DMS153 treated with DMSO at 0.1 percent for 48 hours (cell line): Measurements from ENCODE around the gene ALDH4A1.
"Not testable (repeated sequence)": the region's sequence is repeated elsewhere in the genome, so short reads cannot be mapped to it uniquely, and the experiment has no call there.

Experiments used
- DNase-seq: peaks from one replicate; lab custom pipeline; 2025; ENCODE audit not compliant: unreplicated experiment; lab: John Stamatoyannopoulos, UW

The ALDH4A1 gene

GRCh38 chr1:18879215-18879790 lies 23.1 kb downstream of the ALDH4A1 start:
- DNase-seq = no peak

DNA sequence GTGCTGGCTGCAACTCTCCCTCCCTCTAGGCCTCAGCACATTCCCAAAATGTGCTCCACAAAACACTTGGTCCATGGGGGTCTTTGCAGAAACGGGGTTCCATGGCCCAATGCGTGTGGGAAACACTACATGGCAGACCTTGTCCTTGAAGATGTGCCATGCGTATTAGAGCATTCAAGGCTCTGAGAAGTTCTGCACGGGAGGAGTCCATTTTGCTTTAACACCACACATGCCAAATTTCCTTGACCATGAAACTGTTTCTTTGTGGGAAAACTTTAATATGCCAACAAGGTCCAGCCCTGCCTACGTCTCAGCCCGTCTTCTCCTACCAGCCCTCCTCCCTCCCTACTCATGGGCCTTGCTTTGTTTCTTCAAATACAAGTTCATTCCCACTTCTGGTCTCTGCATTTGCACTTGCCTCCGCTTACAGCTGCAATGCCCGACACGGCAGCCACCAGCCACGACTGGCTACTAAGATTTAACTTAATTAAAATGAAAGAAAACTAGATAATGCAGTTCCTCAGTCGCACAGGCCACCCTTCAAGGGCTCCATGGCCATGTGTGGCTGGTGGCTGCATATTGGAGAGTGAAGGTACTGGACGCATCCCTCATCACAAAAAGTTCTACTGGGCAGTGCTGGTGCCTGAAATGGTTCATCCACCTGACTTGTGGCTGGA lies 23.7 kb downstream of the ALDH4A1 start:
- DNase-seq = no peak

DNA sequence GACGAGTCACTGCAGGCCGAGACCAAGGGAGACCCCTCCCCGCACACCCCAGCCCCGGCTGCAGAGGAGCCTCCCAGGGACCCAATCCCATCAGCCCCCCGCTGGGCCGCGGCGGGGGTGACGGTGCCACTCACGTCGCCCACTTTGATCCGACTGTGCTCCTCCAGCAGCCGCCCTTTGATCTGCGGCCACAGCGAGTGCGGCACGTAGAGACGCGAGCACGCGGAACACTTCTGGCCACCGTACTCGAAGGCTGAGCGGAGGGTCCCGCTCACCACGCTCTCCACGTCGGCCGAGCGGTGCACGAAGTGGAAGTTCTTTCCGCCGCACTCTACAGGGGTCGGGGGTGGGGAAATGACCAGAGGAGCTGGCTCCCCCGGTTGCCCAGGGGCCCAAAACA lies 25.1 kb downstream of the ALDH4A1 start:
- no peak for DNase-seq

- no peak for DNase-seq
Measured at GRCh38 chr1:18876210-18876609, 26.1 kb downstream of the ALDH4A1 start.

DNA sequence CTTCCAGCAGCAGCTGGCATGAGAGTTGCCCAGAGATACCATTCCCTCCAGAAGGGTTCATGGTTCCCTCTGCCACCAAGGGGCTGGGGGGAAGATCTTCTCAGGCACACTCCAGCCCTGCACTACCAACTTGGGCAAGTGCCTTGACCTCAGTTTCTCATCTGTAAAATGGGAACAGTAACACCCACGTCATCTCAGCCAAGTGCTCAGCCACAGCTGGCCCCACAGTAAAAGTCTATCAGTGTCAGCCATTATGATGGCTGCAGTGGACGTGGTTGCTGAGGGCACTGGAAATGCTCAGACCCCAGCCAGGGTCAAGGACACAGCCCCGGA lies 26.6 kb downstream of the ALDH4A1 start:
- no peak for DNase-seq

DNA sequence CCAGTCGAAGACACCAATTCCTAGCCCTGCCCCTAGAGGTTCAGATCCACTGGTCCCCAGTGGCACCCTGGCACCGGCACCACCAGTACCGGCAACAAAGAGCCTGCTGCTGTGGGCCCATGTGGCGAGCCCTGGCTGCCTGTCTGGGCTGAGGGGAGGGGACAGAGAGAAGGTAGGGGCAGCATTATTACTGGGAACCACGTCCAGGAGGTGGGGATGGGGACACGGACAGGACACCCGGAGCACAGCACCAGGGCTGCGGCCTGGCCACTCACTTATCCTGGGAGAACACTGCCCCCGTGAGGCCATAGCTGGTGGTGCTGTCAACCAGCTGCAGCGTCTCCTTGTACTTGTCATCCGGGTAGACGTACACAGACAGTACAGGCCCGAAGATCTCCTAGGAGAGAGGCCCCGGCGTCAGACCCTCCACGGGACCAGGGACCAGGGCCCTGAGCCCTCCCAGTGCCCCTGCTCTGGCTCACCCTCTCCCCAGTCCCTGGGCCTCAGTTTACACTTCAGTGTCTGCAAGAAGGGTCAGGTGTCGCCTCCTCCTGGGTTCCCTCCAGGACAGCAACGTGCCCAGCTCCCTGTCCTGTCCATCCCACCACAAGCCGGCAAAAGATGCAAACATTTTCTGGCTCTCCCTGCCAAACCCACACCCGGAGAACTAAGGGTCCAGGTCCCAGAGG lies 27.1 kb downstream of the ALDH4A1 start:
- DNase-seq = peak; percentile 34

DNA sequence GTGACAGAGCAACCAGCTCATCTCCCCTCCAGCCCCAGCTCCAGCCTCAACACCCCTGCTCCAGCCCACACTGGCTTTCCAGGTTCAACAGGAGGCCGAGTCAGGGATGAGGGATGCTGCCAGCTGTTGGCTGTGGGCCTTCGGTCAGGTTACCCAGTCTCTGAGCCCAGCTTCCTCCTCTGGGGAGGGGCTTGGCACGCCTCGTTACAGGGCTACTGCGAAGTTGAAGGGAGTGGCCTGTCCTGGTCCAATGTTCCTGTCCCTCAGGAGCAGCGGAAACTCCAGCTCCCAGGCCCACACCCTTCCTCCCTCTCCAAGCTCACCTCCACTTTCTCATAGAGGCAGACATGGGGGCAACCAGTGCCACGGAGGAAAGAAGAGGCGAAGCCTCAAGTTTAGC lies 27.8 kb downstream of the ALDH4A1 start:
- no peak for DNase-seq

DNA sequence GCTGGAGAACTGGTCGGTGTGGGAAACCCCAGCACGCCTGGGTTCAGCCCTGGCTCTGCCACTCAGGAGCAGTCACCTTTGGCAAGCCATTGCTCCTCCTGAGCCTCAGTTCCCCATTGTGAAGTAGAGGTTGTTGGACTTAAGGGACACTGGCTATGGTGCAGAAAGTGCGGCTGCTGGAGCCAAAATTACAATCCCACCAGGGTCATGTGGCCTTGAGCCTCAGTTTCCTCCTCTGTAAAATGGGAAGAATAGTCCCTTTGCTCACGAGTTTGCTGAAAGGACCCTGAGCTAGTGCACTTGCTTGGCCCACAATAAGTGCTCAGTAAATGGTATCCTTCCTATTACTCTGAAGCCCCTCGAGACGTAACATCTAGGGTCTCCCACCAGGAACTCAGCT lies 28.3 kb downstream of the ALDH4A1 start:
- DNase-seq = no peak

- no peak for DNase-seq
Measured at GRCh38 chr1:18872071-18872611, 30.2 kb downstream of the ALDH4A1 start.

GRCh38 chr1:18871401-18872070 lies 30.8 kb downstream of the ALDH4A1 start:
- no peak for DNase-seq

DNA sequence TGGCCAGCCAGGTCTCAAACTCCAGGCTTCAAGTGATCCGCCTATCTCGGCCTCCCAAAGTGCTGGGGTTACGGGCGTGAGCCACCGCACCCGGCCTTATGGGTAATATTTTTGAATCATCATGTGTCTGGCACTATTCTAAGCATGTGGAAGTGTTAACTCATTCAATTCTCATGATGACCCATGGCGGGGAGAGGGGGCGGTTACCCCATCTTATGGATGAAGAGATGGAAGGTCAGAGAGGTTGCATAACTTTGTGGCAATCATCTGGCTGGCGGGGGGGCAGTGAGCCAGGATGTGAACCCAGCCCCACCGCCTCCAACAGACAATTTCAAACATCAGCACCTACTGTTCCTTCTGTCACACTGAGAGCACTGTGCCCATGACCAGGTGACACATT lies 31.4 kb downstream of the ALDH4A1 start:
- DNase-seq = no peak

GRCh38 chr1:18870595-18870865 lies 31.8 kb downstream of the ALDH4A1 start:
- DNase-seq = not testable (repeated sequence)

DNA sequence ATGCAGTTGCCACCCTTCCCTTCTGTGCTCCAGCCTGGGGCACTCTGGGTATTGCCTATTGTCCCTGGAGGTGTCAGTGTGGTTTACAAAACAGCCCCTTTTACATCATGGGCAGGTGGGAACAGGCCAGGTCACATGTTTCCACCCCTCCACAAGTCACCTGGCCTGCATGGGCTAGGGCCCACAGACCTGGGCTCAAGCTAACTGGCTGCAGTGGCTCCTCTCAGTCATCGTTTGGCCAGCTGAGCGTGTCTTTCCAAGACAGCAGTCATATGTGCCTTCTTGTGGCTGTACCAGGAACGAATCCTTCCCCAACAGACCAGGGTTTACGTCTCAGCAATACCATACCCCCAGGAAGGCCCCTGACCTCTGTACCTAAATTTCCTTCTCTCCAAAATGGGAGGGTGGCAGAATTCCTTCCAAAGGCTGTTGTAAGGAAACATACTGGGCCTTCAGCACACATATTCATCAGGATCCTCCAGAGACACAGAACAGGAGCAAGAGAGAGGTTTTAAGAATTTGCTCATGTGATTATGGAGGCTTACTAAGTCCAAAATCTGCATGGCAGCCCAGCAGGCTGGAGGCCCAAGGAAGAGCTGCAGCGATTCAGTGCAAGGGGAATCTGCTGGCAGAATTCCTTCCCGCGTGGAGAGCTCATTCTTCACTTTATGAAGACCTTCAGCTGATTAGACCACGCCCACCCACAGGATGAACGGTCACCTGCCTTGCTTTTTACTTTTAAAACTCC lies 32.3 kb downstream of the ALDH4A1 start:
- DNase-seq = no peak

DNA sequence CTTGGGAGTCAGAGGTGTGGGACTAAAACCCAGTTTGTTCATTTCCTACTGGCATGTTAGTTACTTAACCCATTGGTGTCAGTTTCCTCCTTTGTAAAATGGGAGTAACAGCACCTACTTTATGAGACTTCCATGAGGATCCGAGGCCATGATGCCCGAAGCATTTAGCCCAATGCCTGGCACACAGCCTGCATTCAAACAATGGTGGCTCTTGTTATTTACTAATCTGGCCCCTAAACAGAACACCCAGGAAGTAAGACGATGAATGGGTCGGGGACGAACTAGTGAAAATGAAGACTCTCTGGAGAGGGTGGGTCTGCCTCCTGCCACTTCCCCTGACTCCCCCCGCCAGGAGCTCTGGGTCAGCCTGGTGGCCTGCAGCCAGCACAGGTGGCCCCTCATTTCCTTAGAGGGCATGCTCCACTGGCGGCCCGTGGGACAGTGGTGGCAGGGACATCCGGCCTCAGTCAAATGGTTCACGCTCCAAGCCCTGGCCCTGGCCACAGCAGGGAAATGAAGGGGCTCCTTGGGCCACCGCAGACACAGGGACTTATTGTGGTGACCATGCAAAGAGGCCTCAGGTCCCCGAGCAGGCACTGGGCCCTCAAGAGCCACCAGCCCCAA lies 33.4 kb downstream of the ALDH4A1 start:
- no peak for DNase-seq

DNA sequence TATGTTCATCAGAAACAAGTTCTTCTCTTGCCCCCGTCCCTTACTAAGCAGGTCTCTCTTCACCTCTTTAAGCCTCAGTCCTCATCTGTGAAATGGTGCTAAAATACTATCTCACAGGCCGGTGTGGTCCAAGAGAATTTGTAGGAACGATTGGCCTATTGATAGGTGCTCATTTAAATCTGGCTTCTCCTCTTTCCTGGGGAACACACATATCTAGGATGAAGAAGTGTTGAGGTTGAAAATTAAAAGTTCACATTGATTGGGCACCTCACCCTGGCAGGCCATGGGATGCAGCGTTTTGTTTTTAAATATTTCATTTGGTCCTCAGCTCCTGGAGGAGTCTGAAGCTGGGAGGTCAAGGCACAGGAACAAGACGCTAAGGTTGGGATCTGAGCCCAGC lies 34.0 kb downstream of the ALDH4A1 start:
- no peak for DNase-seq

- DNase-seq = no peak
Measured at GRCh38 chr1:18866846-18867245, 35.5 kb downstream of the ALDH4A1 start.

DNA sequence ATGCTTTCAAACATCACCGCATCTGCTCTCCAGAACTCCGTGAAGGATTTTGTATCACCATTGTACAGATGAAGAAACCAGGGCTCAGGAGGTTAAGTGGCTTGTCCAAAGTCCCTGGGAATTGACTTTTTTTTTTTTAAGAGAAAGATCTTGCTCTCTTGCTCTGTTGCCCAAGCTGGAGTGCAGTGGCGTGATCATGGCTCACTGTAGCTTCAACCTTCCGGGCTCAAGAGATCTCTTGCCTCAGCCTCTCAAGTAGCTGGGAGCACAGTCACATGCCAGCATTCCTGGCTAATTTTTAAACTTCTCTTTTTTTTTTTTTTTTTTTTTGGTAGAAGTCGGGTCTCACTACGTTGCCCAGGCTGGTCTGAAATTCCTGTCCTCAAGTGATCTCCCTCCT lies 36.0 kb downstream of the ALDH4A1 start:
- no peak for DNase-seq

DNA sequence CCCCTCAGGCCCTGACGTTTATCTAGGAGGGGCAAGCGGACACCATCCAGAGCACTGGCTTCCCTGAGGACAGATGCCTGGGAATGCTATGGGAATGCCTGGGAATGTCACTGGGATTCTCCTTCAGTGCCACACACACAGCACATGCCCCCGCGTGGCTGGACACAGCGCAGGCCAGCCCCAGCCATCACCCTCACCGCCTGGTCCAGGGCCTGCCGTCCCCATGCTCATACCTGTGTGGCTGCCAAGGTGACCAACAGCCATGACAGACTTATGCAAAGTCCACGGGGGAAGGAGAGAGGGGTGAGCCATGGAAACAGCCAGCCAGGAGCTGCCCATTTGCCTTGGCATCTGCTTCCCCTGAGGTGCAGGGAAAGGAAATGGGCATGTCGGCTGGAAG lies 37.2 kb downstream of the ALDH4A1 start:
- no peak for DNase-seq

DNA sequence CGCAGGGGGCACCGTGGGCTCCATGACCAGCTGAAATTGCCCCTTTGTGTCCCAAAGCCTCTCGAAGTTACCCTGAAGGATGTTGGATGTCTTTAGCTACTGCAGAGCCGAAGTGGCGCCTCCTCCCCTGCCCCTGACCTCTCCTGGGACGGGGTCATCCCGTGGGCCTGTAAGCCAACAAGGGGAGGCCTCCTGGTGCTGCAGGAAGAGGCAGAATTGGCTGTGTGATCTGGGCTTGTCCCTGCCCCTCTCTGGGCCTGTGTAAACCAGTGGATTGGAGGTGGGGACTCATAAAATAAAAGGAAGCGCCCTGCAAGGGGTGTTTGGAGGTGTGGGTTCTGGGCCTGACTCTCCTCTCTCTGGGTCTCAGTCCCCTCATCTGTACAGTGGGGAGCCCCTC lies 40.8 kb downstream of the ALDH4A1 start:
- DNase-seq = no peak

- DNase-seq = no peak
Measured at GRCh38 chr1:18861082-18861481, 41.3 kb downstream of the ALDH4A1 start.

DNA sequence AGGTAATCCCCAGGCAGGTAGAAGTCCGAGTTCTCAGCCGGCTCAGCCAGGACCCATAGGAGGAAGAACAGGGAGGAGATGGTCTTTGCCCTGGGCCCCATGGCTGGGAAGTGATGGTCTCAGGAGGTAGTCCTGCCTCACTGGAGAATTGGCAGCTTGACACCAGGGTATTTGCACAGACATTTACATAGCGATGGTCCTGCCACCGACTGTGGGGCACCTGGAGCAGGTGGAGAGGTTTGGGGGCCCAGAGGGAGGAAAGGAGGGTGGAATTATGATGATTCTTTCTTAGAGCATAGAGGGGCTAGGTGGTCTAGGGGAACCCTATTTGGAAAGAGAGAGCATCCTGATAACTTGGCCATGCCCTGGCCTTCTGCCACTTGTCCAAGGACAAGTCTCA lies 42.8 kb downstream of the ALDH4A1 start, which contains the start of gene TAS1R2:
TAS1R2 (minus strand) TSS at position 101 of the 400 bp plus-strand sequence; CDS start at position 101, 0 bp downstream.
- DNase-seq = no peak
